ENCODE results near the gene PTPN13.
A peak's percentile ranks its signal among the peaks of the same experiment; 100 is the strongest.
"Not testable (repeated sequence)": the region's sequence is repeated elsewhere in the genome, so short reads cannot be mapped to it uniquely, and the experiment has no call there.

Gene PTPN13

DNA sequence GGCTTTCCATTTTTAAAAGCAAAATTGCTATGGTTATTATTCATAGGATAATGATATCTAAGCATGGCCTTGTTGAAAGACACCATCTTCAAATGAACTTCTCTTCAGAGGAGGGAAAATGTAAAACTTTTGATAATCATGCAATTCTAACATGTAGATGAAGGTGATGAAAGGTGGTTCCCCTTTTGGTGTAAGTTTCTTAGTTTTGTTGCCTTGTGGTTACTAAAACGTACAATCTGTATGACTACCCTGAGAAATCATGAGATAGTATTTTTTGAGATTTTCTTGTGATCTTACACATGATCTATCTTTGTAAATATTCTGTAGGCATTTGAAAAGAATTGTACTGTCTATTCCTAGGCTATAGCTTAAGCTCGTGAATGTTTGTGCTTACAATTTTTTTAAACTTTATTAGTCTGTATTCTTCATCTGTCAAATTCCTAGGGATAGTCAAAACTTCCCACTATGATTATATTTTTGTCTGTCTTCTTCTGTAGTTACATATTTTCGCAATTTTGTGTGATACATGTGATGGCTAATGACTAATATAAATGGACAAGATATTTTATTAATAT, 47.5 kb downstream of the PTPN13 start:
- Histone ChIP-seq H3K9ac (no peak overlapping the region), H3K4me2 (0 out of 2 replicates have a peak overlapping the region, but pooled peaks have one; percentile 15), H3K4me1 (ENCODE audit: low read depth, poor library complexity, severe bottlenecking) (peaks cover 11% of the 10 kb centered on the region), H3K4me3 (IDR thresholded peaks at IDR 0.05; ENCODE audit: insufficient read depth, low read depth, low read length) (no peak overlapping the region), H2AFZ (ENCODE audit: low read depth) (no peak overlapping the region), H3K27ac (no peak overlapping the region), H4K20me1 (ENCODE audit: insufficient read depth) (no peaks in the 10 kb centered on the region), H3K36me3 (ENCODE audit: insufficient read depth) (no peaks in the 10 kb centered on the region), H3K27me3 (ENCODE audit: insufficient read depth, low read depth) (no peaks in the 10 kb centered on the region), H3K79me2 (ENCODE audit: insufficient read depth, low read depth) (no peaks in the 10 kb centered on the region)
- TF ChIP-seq, protein P1, sequence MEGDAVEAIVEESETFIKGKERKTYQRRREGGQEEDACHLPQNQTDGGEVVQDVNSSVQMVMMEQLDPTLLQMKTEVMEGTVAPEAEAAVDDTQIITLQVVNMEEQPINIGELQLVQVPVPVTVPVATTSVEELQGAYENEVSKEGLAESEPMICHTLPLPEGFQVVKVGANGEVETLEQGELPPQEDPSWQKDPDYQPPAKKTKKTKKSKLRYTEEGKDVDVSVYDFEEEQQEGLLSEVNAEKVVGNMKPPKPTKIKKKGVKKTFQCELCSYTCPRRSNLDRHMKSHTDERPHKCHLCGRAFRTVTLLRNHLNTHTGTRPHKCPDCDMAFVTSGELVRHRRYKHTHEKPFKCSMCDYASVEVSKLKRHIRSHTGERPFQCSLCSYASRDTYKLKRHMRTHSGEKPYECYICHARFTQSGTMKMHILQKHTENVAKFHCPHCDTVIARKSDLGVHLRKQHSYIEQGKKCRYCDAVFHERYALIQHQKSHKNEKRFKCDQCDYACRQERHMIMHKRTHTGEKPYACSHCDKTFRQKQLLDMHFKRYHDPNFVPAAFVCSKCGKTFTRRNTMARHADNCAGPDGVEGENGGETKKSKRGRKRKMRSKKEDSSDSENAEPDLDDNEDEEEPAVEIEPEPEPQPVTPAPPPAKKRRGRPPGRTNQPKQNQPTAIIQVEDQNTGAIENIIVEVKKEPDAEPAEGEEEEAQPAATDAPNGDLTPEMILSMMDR (conservative IDR thresholded peaks at IDR 0.05; ENCODE audit: low read depth, low read length) = no peak

DNA sequence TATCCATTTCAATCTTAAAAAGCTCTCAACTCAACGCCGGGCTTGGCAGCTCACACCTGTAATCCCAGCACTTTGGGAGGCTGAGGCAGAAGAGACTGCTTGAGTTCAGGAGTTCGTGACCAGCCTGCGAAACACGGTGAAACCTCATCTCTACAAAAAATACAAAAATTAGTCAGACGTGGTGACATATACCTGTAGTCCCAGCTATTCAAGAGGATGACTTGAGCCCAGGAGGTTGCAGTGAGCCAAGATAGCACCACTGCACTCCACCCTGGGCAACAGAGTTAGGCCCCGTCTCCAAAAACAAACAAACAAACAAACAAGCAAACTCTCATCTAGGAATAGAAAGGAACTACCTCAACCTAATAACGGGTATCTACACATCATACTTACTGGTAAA, 50.8 kb downstream of the PTPN13 start:
- H3K27ac ChIP-seq = no peak overlapping the region
- no peak overlapping the region for H3K9ac ChIP-seq
- TF ChIP-seq, protein P1 (conservative IDR thresholded peaks at IDR 0.05; ENCODE audit: low read depth, low read length) = no peak
- no peaks in the 10 kb centered on the region for H3K36me3 ChIP-seq (ENCODE audit: insufficient read depth)
- no peaks in the 10 kb centered on the region for H3K79me2 ChIP-seq (ENCODE audit: insufficient read depth, low read depth)
- peaks cover 11% of the 10 kb centered on the region for H3K4me1 ChIP-seq (ENCODE audit: low read depth, poor library complexity, severe bottlenecking)
- H4K20me1 ChIP-seq (ENCODE audit: insufficient read depth) = no peaks in the 10 kb centered on the region
- H3K4me2 ChIP-seq = no peak overlapping the region
- H3K27me3 ChIP-seq (ENCODE audit: insufficient read depth, low read depth) = no peaks in the 10 kb centered on the region
- no peak overlapping the region for H2AFZ ChIP-seq (ENCODE audit: low read depth)
- H3K4me3 ChIP-seq (IDR thresholded peaks at IDR 0.05; ENCODE audit: insufficient read depth, low read depth, low read length) = no peak overlapping the region

DNA sequence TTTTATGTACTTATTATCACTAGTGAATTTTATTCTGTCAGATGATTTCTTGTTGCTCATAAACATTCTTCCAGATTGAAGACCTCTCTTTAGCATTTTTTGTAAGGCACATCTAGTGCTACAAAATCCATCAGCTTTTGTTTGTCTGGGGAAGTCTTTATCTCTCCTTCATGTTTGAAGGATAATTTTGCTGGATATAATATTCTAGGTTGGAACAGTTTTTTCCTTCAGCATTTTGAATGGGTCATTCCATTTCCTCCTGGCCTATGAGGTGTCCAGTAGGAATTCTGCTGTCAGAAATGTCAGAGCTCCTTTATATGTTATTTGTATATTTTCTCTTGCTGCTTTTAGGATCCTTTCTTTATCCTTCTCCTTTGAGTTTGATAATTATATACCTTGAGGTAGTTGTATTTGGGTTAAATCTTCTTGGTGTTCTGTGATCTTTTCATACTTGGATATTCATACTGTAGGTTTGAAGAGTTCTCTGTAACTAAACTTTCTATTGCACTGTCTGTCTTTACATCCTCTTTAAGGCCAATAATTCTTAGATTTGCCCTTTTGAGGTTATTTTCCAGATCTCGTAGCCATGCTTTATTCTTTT, 58.3 kb downstream of the PTPN13 start:
- Histone ChIP-seq H3K36me3 (ENCODE audit: insufficient read depth) (no peaks in the 10 kb centered on the region), H3K27ac (no peak overlapping the region), H3K27me3 (ENCODE audit: insufficient read depth, low read depth) (no peaks in the 10 kb centered on the region), H3K4me1 (ENCODE audit: low read depth, poor library complexity, severe bottlenecking) (peaks cover 3% of the 10 kb centered on the region), H3K9ac (no peak overlapping the region), H4K20me1 (ENCODE audit: insufficient read depth) (no peaks in the 10 kb centered on the region), H3K4me2 (no peak overlapping the region), H2AFZ (ENCODE audit: low read depth) (no peak overlapping the region), H3K4me3 (IDR thresholded peaks at IDR 0.05; ENCODE audit: insufficient read depth, low read depth, low read length) (no peak overlapping the region), H3K79me2 (ENCODE audit: insufficient read depth, low read depth) (no peaks in the 10 kb centered on the region)
- TF ChIP-seq, protein P1 (conservative IDR thresholded peaks at IDR 0.05; ENCODE audit: low read depth, low read length) = no peak

DNA sequence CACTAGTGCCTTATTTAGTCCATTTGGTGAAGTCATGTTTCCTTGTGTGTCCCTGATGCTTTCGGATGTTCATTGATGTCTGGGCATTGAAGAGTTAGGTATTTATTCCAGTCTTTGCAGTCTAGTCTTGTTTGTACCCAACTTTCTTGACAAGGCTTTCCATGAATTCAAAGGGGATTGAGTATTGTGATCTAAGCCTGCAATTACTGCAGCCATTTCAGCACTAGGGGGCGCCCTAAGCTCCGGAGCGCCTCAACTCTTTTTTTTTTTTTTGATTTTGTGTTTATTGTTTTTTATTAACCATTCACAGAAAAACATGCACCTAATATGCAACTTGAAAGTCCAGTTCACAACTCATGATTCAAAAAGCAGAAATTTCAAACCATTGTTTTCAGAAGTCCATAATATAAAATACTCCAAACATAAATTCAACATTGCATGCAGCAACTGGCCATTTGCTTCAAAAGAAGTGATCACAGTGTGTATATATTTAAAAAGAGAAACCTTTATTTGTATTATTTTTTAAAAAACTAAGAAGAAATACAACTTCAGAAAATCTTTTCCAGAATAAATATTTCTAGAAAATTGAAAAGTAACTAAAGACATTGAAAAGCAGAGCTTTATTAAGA, 59.2 kb downstream of the PTPN13 start:
- no peak overlapping the region for H3K9ac ChIP-seq
- no peaks in the 10 kb centered on the region for H4K20me1 ChIP-seq (ENCODE audit: insufficient read depth)
- no peaks in the 10 kb centered on the region for H3K79me2 ChIP-seq (ENCODE audit: insufficient read depth, low read depth)
- H2AFZ ChIP-seq (ENCODE audit: low read depth) = no peak overlapping the region
- no peaks in the 10 kb centered on the region for H3K36me3 ChIP-seq (ENCODE audit: insufficient read depth)
- H3K27me3 ChIP-seq (ENCODE audit: insufficient read depth, low read depth) = no peaks in the 10 kb centered on the region
- peaks cover 10% of the 10 kb centered on the region for H3K4me1 ChIP-seq (ENCODE audit: low read depth, poor library complexity, severe bottlenecking)
- H3K27ac ChIP-seq = no peak overlapping the region
- no peak overlapping the region for H3K4me3 ChIP-seq (IDR thresholded peaks at IDR 0.05; ENCODE audit: insufficient read depth, low read depth, low read length)
- TF ChIP-seq, protein P1 (conservative IDR thresholded peaks at IDR 0.05; ENCODE audit: low read depth, low read length) = peak; percentile 80
- H3K4me2 ChIP-seq = no peak overlapping the region

DNA sequence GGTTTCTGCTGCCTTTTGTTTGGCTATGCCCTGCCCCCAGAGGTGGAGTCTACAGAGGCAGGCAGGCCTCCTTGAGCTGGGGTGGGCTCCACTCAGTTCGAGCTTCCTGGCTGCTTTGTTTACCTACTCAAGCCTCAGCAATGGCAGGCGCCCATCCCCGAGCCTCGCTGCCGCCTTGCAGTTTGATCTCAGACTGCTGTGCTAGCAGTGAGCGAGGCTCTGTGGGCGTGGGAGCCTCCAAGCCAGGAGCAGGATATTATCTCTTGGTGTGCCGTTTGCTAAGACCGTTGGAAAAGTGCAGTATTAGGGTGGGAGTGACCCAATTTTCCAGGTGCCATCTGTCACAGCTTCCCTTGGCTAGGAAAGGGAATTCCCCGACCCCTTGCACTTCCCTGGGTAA, 62.7 kb downstream of the PTPN13 start:
- not testable (repeated sequence) for H3K79me2 ChIP-seq (ENCODE audit: insufficient read depth, low read depth); H3K4me3 ChIP-seq (IDR thresholded peaks at IDR 0.05; ENCODE audit: insufficient read depth, low read depth, low read length)

More for the DNA sequence above, 62.7 kb downstream of the PTPN13 start:
- H3K27ac ChIP-seq; H3K27me3 ChIP-seq (ENCODE audit: insufficient read depth, low read depth); H3K36me3 ChIP-seq (ENCODE audit: insufficient read depth); H3K9ac ChIP-seq; H3K4me2 ChIP-seq; H2AFZ ChIP-seq (ENCODE audit: low read depth); H4K20me1 ChIP-seq (ENCODE audit: insufficient read depth): not testable (repeated sequence)
- H3K4me1 ChIP-seq (ENCODE audit: low read depth, poor library complexity, severe bottlenecking) = peaks cover 10% of the 10 kb centered on the region
